ACC112 (cell line): ENCODE results near the gene N4BP3.

ENCODE experiments used
- H2AFZ ChIP-seq: fragments of 200-600 bp; sonication (generic); one replicate; pipeline ENCODE4 v1.6.0; 2017; ENCODE audit warnings: antibody characterized with exemption, low read length; ENCODE audit not compliant: unreplicated experiment
- H3K27ac ChIP-seq: fragments of 200-600 bp; sonication (generic); 2 replicates; pipeline ENCODE4 v1.5.1; 2014; ENCODE audit warnings: low read depth, mild to moderate bottlenecking, antibody characterized with exemption, low read length, moderate library complexity
- H3K27me3 ChIP-seq: fragments of 200-600 bp; sonication (generic); 2 replicates; pipeline ENCODE4 v1.6.1; 2014; ENCODE audit warnings: mild to moderate bottlenecking, antibody characterized with exemption, low read length, moderate library complexity, mixed read lengths; ENCODE audit not compliant: insufficient read depth
- H3K36me3 ChIP-seq: fragments of 200-600 bp; sonication (generic); 2 replicates; pipeline ENCODE4 v1.6.1; 2016; ENCODE audit warnings: mild to moderate bottlenecking, antibody characterized with exemption, low read length, moderate library complexity, mixed read lengths; ENCODE audit not compliant: insufficient read depth
- H3K4me1 ChIP-seq: fragments of 200-600 bp; sonication (generic); one replicate; pipeline ENCODE4 v1.6.1; 2016; ENCODE audit warnings: low read length, mixed read lengths; ENCODE audit not compliant: insufficient read depth, unreplicated experiment, control insufficient read depth
- H3K4me3 ChIP-seq: fragments of 200-600 bp; sonication (generic); 2 replicates; pipeline ENCODE4 v1.5.1; 2014; ENCODE audit warnings: mild to moderate bottlenecking, low read depth, low read length
- H3K79me2 ChIP-seq: fragments of 200-600 bp; sonication (generic); one replicate; pipeline ENCODE4 v1.6.0; 2016; ENCODE audit warnings: low read length; ENCODE audit not compliant: control insufficient read depth, unreplicated experiment, insufficient read depth

Gene N4BP3

DNA sequence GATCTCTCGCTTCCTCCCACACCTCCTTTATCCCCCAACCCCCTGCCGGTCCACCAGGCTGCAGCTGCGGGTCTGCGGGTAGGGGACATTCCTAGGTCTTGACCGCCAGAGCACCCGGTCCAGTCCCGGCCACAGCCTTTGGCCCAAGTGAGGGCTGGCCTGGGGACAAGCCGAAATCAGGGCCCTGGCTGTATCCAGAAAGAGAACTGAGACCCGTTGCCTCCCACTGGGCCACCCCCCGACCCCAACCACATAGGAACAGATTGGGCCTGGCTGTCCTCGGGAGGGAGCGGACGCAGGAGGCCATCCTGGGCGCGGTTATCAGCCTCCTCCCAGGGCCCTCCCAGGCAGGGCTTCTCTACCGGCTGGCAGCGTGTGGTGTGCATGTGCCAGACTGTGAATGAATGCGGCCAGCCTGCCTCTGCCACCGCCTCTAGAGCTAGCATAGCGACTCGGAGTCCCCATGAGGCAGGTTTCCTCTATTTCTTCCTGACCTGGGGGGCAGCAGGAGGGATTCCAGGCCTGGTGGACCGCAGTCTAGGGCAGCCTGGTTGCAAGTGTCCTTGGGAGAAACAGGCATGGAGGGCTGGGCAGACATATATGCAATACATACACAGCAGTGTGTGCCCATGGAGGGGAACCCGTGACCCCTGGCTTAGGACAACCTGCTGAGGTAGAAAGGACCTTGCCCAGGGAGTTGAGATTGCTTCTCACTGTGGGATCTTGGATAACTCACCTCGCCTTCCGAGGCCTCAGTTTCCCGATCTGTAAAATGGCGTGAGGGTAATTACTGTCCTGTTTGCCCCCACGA, 1.2 kb downstream of the N4BP3 start:
- Histone ChIP-seq H3K27ac (no peak overlapping the region), H3K4me1 (peaks cover 11% of the 10 kb centered on the region), H2AFZ (no peak overlapping the region), H3K27me3 (peaks cover 57% of the 10 kb centered on the region), H3K4me3 (peak overlapping the region; percentile 67), H3K36me3 (no peaks in the 10 kb centered on the region), H3K79me2 (no peaks in the 10 kb centered on the region)

DNA sequence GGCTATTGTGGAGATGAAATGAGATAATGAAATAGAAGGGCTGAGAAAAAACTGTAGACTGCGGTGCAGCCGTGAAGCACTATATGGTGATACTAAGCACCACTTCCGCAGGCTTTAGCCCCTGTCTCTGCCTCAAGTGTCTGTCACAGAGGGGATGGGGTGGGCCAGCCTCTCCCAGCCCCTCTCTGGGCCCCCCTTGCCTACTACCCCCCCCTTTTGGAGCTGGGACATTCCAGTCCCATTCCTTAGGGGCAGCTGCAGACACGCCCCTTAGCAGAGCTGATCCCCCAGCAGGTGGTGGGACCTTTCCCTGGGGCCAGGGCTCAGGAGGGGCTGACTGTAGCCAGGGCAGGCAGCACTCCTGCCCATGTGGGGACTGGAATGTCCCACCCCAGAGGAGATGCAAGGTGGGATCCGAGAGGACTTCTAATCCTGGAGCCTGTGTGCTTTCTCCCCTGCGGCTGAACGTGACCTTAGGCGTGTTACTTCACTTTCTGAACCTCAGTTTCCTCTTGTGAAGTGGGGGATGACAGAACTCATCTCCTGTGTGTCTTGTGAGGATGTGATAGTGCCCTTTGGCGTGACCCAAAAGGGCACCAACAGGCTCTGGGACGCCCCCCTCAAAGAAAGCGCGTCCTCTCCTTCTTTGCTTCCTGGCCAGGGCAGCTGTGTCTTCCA, 1.9 kb downstream of the N4BP3 start:
- Histone ChIP-seq H3K4me1 (peaks cover 11% of the 10 kb centered on the region), H2AFZ (no peak overlapping the region), H3K27me3 (peaks cover 57% of the 10 kb centered on the region), H3K4me3 (no peak overlapping the region), H3K36me3 (no peaks in the 10 kb centered on the region), H3K27ac (no peak overlapping the region), H3K79me2 (no peaks in the 10 kb centered on the region)

DNA sequence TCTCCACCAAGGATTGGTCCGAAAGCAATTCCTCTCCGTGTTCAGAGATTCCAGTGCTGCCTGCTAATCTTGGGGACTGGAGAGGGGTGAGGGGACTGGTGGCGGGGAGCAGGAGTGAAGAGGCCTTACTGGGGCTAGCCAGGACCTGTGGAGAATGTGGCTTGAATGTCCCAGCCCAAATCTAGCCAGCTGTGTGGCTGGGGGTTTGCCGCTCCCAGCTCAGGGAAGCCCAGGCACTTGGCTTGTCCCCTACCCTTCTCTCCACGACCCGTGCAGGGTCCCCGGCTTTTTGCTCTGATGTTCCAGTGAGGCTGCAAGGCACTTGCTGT, 2.4 kb downstream of the N4BP3 start:
- Histone ChIP-seq H3K27ac (no peak overlapping the region), H3K36me3 (no peaks in the 10 kb centered on the region), H3K4me3 (no peak overlapping the region), H2AFZ (no peak overlapping the region), H3K79me2 (no peaks in the 10 kb centered on the region), H3K27me3 (peaks cover 57% of the 10 kb centered on the region), H3K4me1 (peaks cover 11% of the 10 kb centered on the region)

DNA sequence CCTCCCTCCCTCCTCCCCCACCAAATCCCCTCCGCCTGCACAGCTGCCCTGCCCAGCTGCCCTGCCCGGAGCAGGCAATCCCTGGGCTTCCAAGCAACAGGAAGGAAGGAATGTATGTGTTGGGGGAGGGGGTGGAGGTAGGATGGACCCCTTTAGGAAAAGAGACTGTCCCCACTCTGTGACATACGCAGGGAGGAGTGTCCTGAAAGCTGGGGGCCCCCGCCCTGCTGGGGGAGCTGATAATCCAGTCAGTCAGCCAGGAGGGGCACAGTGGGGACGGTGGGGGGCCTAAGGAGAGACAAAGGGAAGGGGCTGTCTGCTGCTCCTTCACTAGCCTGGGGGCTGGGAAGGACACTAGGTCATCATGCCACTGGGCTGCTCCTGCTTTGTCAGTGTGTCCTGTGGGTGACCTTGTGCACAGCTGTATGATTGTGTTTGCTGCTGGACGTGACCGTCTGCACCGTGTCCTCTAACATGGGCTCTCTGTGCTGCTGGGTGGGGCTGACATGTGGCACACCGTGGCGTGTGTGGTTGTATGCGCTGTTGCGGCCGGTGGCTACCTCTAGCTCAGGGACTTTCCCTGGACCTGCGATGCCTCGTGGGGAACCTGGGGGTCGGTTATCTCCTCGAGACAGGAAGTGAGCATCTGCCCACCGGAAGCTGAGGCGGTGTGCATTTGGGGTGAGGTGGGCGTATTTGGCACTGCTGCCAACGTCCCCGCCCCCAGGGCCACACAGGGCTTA, 3.0 kb downstream of the N4BP3 start:
- Histone ChIP-seq H2AFZ (no peak overlapping the region), H3K4me1 (peaks cover 11% of the 10 kb centered on the region), H3K4me3 (no peak overlapping the region), H3K27ac (no peak overlapping the region), H3K36me3 (no peaks in the 10 kb centered on the region), H3K27me3 (peaks cover 58% of the 10 kb centered on the region), H3K79me2 (no peaks in the 10 kb centered on the region)

GRCh38 chr5:178117923-178118701, 4.8 kb downstream of the N4BP3 start:
- no peaks in the 10 kb centered on the region for H3K36me3 ChIP-seq
- no peak overlapping the region for H2AFZ ChIP-seq
- H3K27ac ChIP-seq = no peak overlapping the region
- no peaks in the 10 kb centered on the region for H3K79me2 ChIP-seq
- peaks cover 67% of the 10 kb centered on the region for H3K27me3 ChIP-seq
- no peak overlapping the region for H3K4me3 ChIP-seq
- H3K4me1 ChIP-seq = peaks cover 11% of the 10 kb centered on the region

GRCh38 chr5:178119915-178120606, 6.7 kb downstream of the N4BP3 start:
- Histone ChIP-seq H3K27me3 (peaks cover 50% of the 10 kb centered on the region), H3K4me1 (peaks cover 4% of the 10 kb centered on the region), H2AFZ (no peak overlapping the region), H3K27ac (no peak overlapping the region), H3K36me3 (no peaks in the 10 kb centered on the region), H3K79me2 (no peaks in the 10 kb centered on the region), H3K4me3 (no peak overlapping the region)

GRCh38 chr5:178120607-178121357, 7.5 kb downstream of the N4BP3 start:
- H2AFZ ChIP-seq = no peak overlapping the region
- no peaks in the 10 kb centered on the region for H3K79me2 ChIP-seq
- no peaks in the 10 kb centered on the region for H3K4me1 ChIP-seq
- no peak overlapping the region for H3K4me3 ChIP-seq
- no peak overlapping the region for H3K27ac ChIP-seq
- H3K36me3 ChIP-seq = no peaks in the 10 kb centered on the region
- H3K27me3 ChIP-seq = peaks cover 43% of the 10 kb centered on the region

DNA sequence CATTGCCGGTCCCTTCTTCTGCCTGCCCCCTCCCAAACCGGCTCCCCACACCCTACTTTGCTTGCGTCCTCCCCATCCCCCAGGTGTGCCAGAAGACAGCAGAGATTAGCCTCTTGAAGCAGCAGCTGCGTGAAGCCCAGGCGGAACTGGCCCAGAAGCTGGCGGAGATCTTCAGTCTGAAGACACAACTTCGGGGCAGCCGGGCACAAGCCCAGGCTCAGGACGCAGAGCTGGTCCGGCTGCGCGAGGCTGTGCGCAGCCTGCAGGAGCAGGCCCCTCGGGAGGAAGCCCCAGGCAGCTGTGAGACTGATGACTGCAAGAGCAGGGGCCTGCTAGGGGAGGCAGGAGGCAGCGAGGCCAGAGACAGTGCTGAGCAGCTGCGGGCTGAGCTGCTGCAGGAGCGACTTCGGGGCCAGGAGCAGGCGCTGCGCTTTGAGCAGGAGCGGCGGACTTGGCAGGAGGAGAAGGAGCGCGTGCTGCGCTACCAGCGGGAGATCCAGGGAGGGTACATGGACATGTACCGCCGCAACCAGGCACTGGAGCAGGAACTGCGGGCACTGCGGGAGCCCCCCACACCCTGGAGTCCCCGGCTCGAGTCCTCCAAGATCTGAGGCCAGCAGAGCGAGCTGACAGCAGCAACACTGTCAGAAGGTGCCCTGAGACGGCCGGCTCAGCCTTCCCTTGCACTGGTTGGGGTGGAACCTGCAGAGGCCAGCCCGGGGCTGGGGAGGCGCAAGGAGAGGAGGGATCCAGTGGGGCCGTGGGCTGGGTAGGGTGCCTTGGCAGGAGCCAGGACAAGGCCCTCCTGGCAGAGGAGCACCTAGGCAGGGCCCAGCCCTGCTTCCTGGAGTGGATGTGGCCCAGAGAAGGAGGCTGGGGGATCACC, 8.3 kb downstream of the N4BP3 start:
- H3K27me3 ChIP-seq = peaks cover 35% of the 10 kb centered on the region
- no peak overlapping the region for H2AFZ ChIP-seq
- no peaks in the 10 kb centered on the region for H3K4me1 ChIP-seq
- no peaks in the 10 kb centered on the region for H3K79me2 ChIP-seq
- no peak overlapping the region for H3K4me3 ChIP-seq
- no peak overlapping the region for H3K27ac ChIP-seq
- H3K36me3 ChIP-seq = no peaks in the 10 kb centered on the region

DNA sequence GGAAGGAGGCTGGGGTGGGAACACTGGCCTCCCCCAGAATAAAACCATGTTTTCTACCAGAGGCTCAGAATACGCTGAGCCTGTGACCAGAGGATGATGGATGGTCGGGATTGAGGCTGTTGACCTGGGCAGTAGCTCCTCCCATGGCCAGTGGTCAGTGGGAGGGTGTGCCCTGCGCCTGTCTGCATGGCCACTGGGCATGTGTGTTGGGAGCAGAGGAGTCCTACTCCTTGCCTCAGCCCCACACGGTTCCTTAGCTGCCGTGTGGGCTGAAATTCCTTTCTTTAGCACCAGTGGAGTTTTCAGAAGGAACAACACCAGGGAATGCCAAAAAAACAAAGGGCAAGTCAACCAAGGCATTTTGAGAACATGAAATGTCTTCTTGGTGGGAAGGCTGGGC, 9.0 kb downstream of the N4BP3 start:
- peaks cover 27% of the 10 kb centered on the region for H3K27me3 ChIP-seq
- H3K4me3 ChIP-seq = no peak overlapping the region
- no peak overlapping the region for H3K27ac ChIP-seq
- H3K79me2 ChIP-seq = no peaks in the 10 kb centered on the region
- H3K4me1 ChIP-seq = no peaks in the 10 kb centered on the region
- no peak overlapping the region for H2AFZ ChIP-seq
- no peaks in the 10 kb centered on the region for H3K36me3 ChIP-seq
